Left lung (tissue), 10 donors: Measurements from ENCODE around the gene NDUFV2. TPM values are rescaled to one million over a fixed set of nuclear protein-coding genes. Genes with fewer than 3 reads are reported as not detected.
"Not testable (repeated sequence)": the region's sequence is repeated elsewhere in the genome, so short reads cannot be mapped to it uniquely, and the experiment has no call there.

Experiments used
- ATAC-seq: fragments of 200-7000 bp; cut with Tn5 transposase; one replicate; pipeline ENCODE4 v1.9.1; 2020; ENCODE audit warnings: moderate library complexity
- DNase-seq, 4 donors: peaks; one replicate each; pipeline ENCODE4 v3.0.0-alpha.2; 2013 to 2020
- H3K27ac ChIP-seq, 2 donors: fragments of 200-600 bp; sonication (generic) in 1 of 2; one replicate each; pipeline versions ENCODE4 v1.5.0 to v1.8.0; 2020 to 2021
- H3K27me3 ChIP-seq, 2 donors: fragments of 200-600 bp; sonication (generic) in 1 of 2; one replicate each; pipeline versions ENCODE4 v1.5.0 to v1.8.0; 2020 to 2021
- H3K36me3 ChIP-seq, 2 donors: fragments of 200-600 bp; sonication (generic) in 1 of 2; one replicate each; pipeline versions ENCODE4 v1.5.0 to v1.8.0; 2020 to 2021
- H3K4me1 ChIP-seq, 2 donors: fragments of 200-600 bp; one replicate each; pipeline ENCODE4 v1.8.0; 2021
- H3K4me3 ChIP-seq, 2 donors: fragments of 200-600 bp; sonication (generic) in 1 of 2; one replicate each; pipeline versions ENCODE4 v1.5.0 to v1.8.0; 2020 to 2021; ENCODE audit warnings: mild to moderate bottlenecking in 1 of 2
- H3K9me3 ChIP-seq, 2 donors: fragments of 200-600 bp; sonication (generic) in 1 of 2; one replicate each; pipeline versions ENCODE4 v1.5.0 to v1.8.0; 2020 to 2021
- intact Hi-C, 2 donors: fragments of 100-400 bp; cut with DNase I; formaldehyde crosslinking; loops; one replicate each; pipeline versions ENCODE4 v1.11.2 to v1.14.2; 2022
- polyA plus RNA-seq, 6 donors: library from polyadenylated mRNA; unstranded; fragments of 120-200 nt; gene quantifications; one replicate each; pipeline ENCODE4 v1.2.1, GENCODE V29; 2013; ENCODE audit not compliant: insufficient read length in 6 of 6
- total RNA-seq, 2 donors: library from RNA; stranded (reverse); fragmentation: NEBNext Ultra II Directional; extraction: Animal tissue kit (Norgen Biotek cat#: 25700); gene quantifications; one replicate each; pipeline ENCODE4 v1.2.1, GENCODE V29; 2021
- TF ChIP-seq, protein P1 (sequence below), 2 donors: fragments of 200-600 bp; sonication (generic) in 1 of 2; IDR thresholded peaks; one replicate each; pipeline versions ENCODE4 v1.5.0 to v1.8.0; 2021; ENCODE audit warnings: antibody characterized with exemption in 2 of 2
- donor health status: DM: no; HTN: yes; CAD: no.
- donor health status: DM: no; HTN: no; CAD: no.

NDUFV2 gene
- total and polyA plus RNA-seq, 8 donors, result 69.1 to 138 (median 93.6) TPM

DNA sequence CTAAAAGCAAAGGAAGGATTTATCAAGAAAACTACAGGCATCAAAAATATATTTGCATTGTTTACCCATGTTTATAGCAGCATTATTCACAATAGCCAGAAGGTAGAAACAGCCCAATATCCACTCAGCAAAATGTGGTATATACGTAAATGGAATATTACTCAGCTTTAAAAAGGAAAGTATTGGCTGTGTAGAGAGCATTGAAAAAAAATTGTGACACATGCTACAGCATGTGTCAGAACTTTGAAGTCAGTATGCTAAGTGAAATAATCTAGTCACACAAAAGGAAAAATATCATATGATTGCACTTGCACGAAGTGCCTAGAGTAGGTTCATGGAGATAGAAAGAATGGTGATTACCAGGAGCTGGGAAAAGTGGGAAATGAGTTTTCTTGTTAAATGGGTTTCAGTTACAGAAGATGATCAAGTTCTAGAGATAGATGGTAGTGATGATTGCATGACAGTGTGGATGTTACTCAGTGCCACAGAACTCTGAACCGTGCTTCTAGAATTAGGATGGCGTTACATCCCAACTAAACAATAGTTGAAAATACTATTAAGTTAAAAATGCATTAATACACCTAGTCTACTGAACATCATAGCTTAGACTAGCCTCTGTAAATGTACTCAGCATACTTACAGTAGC lies 54.2 kb downstream of the NDUFV2 start:
- Histone ChIP-seq H3K36me3 (peaks cover 0 to 6% of the 10 kb centered on the region in 2 donors), H3K9me3 (no peaks in the 10 kb centered on the region), H3K4me3 (no peak overlapping the region), H3K4me1 (peaks cover 0 to 49% of the 10 kb centered on the region in 2 donors), H3K27ac (no peak overlapping the region), H3K27me3 (no peaks in the 10 kb centered on the region)
- intact Hi-C loops, result no loop called here
- DNase-seq (no peak), ATAC-seq (no peak)
- TF ChIP-seq, protein P1, sequence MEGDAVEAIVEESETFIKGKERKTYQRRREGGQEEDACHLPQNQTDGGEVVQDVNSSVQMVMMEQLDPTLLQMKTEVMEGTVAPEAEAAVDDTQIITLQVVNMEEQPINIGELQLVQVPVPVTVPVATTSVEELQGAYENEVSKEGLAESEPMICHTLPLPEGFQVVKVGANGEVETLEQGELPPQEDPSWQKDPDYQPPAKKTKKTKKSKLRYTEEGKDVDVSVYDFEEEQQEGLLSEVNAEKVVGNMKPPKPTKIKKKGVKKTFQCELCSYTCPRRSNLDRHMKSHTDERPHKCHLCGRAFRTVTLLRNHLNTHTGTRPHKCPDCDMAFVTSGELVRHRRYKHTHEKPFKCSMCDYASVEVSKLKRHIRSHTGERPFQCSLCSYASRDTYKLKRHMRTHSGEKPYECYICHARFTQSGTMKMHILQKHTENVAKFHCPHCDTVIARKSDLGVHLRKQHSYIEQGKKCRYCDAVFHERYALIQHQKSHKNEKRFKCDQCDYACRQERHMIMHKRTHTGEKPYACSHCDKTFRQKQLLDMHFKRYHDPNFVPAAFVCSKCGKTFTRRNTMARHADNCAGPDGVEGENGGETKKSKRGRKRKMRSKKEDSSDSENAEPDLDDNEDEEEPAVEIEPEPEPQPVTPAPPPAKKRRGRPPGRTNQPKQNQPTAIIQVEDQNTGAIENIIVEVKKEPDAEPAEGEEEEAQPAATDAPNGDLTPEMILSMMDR (IDR thresholded peaks at IDR 0.05), result no peak

DNA sequence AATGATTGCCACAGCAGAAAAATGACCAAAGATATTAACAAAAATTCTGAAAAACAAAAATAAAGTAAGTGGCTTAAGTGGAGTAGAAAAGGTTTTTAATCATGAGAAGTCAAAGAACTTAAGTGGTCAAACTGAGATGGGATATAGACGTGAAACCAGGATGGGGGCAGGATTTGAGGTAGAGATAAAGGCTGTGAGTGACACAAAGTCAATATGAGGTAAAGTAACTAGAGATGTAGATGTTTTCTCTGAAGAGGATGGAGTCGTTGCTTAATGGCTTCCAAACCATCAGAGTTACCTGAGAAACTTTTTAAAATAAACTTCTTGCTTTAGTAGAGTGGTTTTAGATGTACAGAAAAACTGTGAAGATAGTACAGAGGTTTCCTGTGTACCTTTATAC lies 55.3 kb downstream of the NDUFV2 start:
- intact Hi-C loops, result no loop called here
- no peak for DNase-seq
- Histone ChIP-seq H3K36me3 (peaks cover 0 to 6% of the 10 kb centered on the region in 2 donors), H3K4me3 (no peak overlapping the region), H3K9me3 (no peaks in the 10 kb centered on the region), H3K27ac (no peak overlapping the region), H3K27me3 (no peaks in the 10 kb centered on the region), H3K4me1 (peaks cover 0 to 38% of the 10 kb centered on the region in 2 donors)
- ATAC-seq, result no peak
- TF ChIP-seq, protein P1 (IDR thresholded peaks at IDR 0.05), result no peak

GRCh38 chr18:9160014-9160413 lies 57.5 kb downstream of the NDUFV2 start:
- intact Hi-C loops, result no loop called here
- DNase-seq (no peak), ATAC-seq (no peak)
- TF ChIP-seq, protein P1 (IDR thresholded peaks at IDR 0.05), result no peak
- no peak overlapping the region for H3K4me3 ChIP-seq
- H3K36me3 ChIP-seq, result peaks cover 0 to 6% of the 10 kb centered on the region in 2 donors
- H3K9me3 ChIP-seq, result peaks cover 0 to 12% of the 10 kb centered on the region in 2 donors
- peaks cover 0 to 18% of the 10 kb centered on the region in 2 donors for H3K4me1 ChIP-seq
- H3K27ac ChIP-seq, result no peak overlapping the region
- H3K27me3 ChIP-seq, result no peaks in the 10 kb centered on the region

DNA sequence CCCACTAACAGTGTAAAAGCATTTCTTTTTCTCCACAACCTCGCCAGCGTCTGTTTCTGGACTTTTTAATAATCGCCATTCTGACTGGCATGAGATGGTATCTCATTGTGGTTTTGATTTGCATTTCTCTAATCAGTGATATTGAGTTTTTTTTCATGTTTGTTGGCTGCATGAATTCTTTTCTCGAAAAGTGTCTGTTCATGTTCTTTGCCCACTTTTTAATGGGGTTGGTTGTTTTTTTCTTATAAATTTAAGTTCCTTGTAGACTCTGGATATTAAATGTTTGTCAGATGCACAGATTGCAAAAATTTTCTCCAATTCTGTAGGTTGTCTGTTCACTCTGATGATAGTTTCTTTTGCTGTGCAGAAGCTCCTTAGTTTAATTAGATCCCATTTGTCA lies 60.2 kb downstream of the NDUFV2 start:
- H3K4me3 ChIP-seq, ATAC-seq, H3K36me3 ChIP-seq, DNase-seq, H3K27me3 ChIP-seq, H3K4me1 ChIP-seq, intact Hi-C loops, H3K27ac ChIP-seq: not testable (repeated sequence)
- H3K9me3 ChIP-seq, result peaks cover 0 to 12% of the 10 kb centered on the region in 2 donors

GRCh38 chr18:9164149-9164548 lies 61.6 kb downstream of the NDUFV2 start:
- DNase-seq, H3K36me3 ChIP-seq, H3K4me1 ChIP-seq, ATAC-seq, H3K27ac ChIP-seq, H3K4me3 ChIP-seq, H3K27me3 ChIP-seq, intact Hi-C loops: not testable (repeated sequence)
- H3K9me3 ChIP-seq, result peaks cover 0 to 12% of the 10 kb centered on the region in 2 donors

DNA sequence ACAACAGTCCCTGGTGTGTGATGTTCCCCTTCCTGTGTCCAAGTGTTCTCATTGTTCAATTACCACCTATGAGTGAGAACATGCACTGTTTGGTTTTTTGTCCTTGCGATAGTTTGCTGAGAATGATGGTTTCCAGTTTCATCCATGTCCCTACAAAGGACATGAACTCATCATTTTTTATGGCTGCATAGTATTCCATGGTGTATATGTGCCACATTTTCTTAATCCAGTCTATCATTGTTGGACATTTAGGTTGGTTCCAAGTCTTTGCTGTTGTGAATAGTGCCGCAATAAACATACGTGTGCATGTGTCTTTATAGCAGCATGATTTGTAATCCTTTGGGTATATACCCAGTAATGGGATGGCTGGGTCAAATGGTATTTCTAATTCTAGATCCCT lies 63.4 kb downstream of the NDUFV2 start:
- H3K9me3 ChIP-seq, result peaks cover 0 to 12% of the 10 kb centered on the region in 2 donors
- H3K4me1 ChIP-seq, H3K27me3 ChIP-seq, DNase-seq, H3K27ac ChIP-seq, ATAC-seq, intact Hi-C loops, H3K4me3 ChIP-seq, H3K36me3 ChIP-seq: not testable (repeated sequence)

GRCh38 chr18:9169515-9169914 lies 67.0 kb downstream of the NDUFV2 start:
- intact Hi-C loops, result not testable (repeated sequence)

DNA sequence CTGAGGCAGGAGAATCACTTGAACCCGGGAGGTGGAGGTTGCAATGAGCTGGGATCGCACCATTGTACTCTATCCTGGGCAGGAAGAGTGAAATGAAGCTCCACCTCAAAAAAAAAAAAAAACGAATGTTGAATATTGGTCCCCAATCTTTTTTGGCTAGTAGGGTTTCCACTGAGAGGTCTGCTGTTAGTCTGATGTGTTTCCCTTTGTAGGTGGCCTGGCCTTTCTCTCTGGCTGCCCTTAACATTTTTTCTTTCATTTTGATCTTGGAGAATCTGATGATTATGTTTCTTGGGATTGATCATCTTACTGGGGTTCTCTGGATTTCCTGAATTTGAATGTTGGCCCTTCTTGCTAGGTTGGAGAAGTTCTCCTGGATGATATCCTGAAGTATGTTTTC lies 69.4 kb downstream of the NDUFV2 start:
- DNase-seq, intact Hi-C loops, H3K4me3 ChIP-seq, H3K27me3 ChIP-seq, ATAC-seq, H3K9me3 ChIP-seq, H3K36me3 ChIP-seq: not testable (repeated sequence)
- Histone ChIP-seq H3K27ac (peak overlapping the region in 1 of 2 donors; percentile 45), H3K4me1 (peaks cover 6 to 51% of the 10 kb centered on the region in 2 donors)

More at GRCh38 chr18:9169515-9169914, 67.0 kb downstream of the NDUFV2 start:
- H3K4me1 ChIP-seq, result peaks cover 6 to 34% of the 10 kb centered on the region in 2 donors
- ATAC-seq, H3K4me3 ChIP-seq, H3K27ac ChIP-seq, H3K27me3 ChIP-seq, DNase-seq, H3K36me3 ChIP-seq, H3K9me3 ChIP-seq: not testable (repeated sequence)
